Heart left ventricle (tissue), 16 donors: ENCODE data around the gene CUEDC2. TPM values are rescaled to one million over a fixed set of nuclear protein-coding genes. Genes with fewer than 3 reads are reported as not detected.

Experiments used
- ATAC-seq, 4 donors: fragments of 200-7000 bp; cut with Tn5 transposase; one replicate each; pipeline ENCODE4 v1.9.1; 2020 to 2022; ENCODE audit warnings: moderate library complexity in 4 of 4, mild to moderate bottlenecking in 3 of 4, moderate number of reproducible peaks in 1 of 4
- DNase-seq, 5 donors: peaks; one replicate each; pipeline ENCODE4 v3.0.0-alpha.2; 2020
- H3K27ac ChIP-seq, 12 donors: fragments of 200-600 bp; sonication (generic) in 4 of 12; one replicate each; pipeline versions ENCODE4 v1.5.0 to v1.8.0; 2016 to 2022; ENCODE audit warnings: mild to moderate bottlenecking in 2 of 12
- H3K27me3 ChIP-seq, 9 donors: fragments of 200-600 bp; sonication (generic) in 2 of 9; one replicate each; pipeline versions ENCODE4 v1.5.1 to v1.8.0; 2016 to 2022; ENCODE audit warnings: mild to moderate bottlenecking in 3 of 9
- H3K36me3 ChIP-seq, 9 donors: fragments of 200-600 bp; sonication (generic) in 2 of 9; one replicate each; pipeline versions ENCODE4 v1.5.0 to v1.8.0; 2018 to 2022; ENCODE audit warnings: mild to moderate bottlenecking in 2 of 9
- H3K4me1 ChIP-seq, 12 donors: fragments of 200-600 bp; sonication (generic) in 4 of 12; one replicate each; pipeline versions ENCODE4 v1.5.0 to v1.8.0; 2016 to 2022; ENCODE audit warnings: mild to moderate bottlenecking in 3 of 12
- H3K4me3 ChIP-seq, 12 donors: fragments of 200-600 bp; sonication (generic) in 4 of 12; one replicate each; pipeline versions ENCODE4 v1.5.0 to v1.8.0; 2017 to 2022; ENCODE audit warnings: mild to moderate bottlenecking in 9 of 12, moderate library complexity in 4 of 12
- H3K9me3 ChIP-seq, 12 donors: fragments of 200-600 bp; sonication (generic) in 4 of 12; one replicate each; pipeline versions ENCODE4 v1.5.0 to v1.8.0; 2016 to 2022; ENCODE audit warnings: mild to moderate bottlenecking in 1 of 12
- POLR2A ChIP-seq, 2 donors: fragments of 450-650 bp; IDR thresholded peaks; one replicate each; pipeline ENCODE4 v1.6.1; 2017; ENCODE audit warnings: antibody characterized with exemption in 2 of 2, mild to moderate bottlenecking in 2 of 2, moderate library complexity in 2 of 2
- WGBS, 4 donors: extraction: QIAGEN DNeasy Blood & Tissue Kit in 2 of 4; methylation state at CpG; one replicate each; pipeline versions ENCODE4 v1.1.5 to v1.1.7; 2013 to 2018; 5-methylcytosine and 5-hydroxymethylcytosine counted together
- intact Hi-C, 10 donors: fragments of 100-400 bp; cut with DNase I; formaldehyde crosslinking; loops; one replicate each; pipeline versions ENCODE4 v1.11.1 to v1.14.2; 2022
- polyA plus RNA-seq, 2 donors: library from polyadenylated mRNA; stranded (reverse); fragments of 200-250 nt; gene quantifications; one replicate each; pipeline ENCODE4 v1.2.3, GENCODE V29; 2013
- total RNA-seq, 9 donors: library from RNA; depleted of rRNA in 2 of 9; stranded (reverse); fragments of >200 nt in 2 of 9; fragmentation: NEBNext Ultra II Directional in 3 of 9; extraction: Animal tissue kit (Norgen Biotek cat#: 25700) in 3 of 9; gene quantifications; one replicate each; pipeline versions ENCODE4 v1.1.0 to v1.2.4, GENCODE V29; 2016 to 2023
- TF ChIP-seq, protein P1 (sequence below), 12 donors: fragments of 200-600 bp; sonication (generic) in 4 of 12; IDR thresholded peaks; one replicate each; pipeline versions ENCODE4 v1.5.0 to v1.8.0; 2018 to 2022; ENCODE audit warnings: antibody characterized with exemption in 12 of 12, mild to moderate bottlenecking in 5 of 12
- donor health status: ischemic (EF 13 %, LVEDD 7.1; RV severe dilation, severe dysfunction).
- donor health status: healthy with polysubstance abuse.
- donor health status: DM: no; HTN: yes; CAD: no.
- donor health status: DM: no; HTN: no; CAD: no.
- donor health status: ischemic (EF 25% LVEDD 6.9; RV normal size, moderate dysfunction).
- donor health status: ischemic (EF 25% LVEDD 5.7; RV mildly dilated, moderate dysfunction).
- donor health status: healthy.
- donor health status: DM: yes; HTN: yes; CAD: no.
- donor health status: ischemic (EF 35%, LVEDD 5.7; RV mildly dilated, moderate dysfunction).
- donor health status: nonischemic (EF 11% LVEDD 7.7; RV severe dilation, severe dysfunction).
- donor health status: DM: yes; HTN: yes; CAD: no.
- donor health status: PGD.
- donor health status: ischemic (EF 29% LVEDD 5.4; RV normal size, mild dysfunction).
- donor health status: nonischemic (EF 23%, LVEDD 6.1; RV moderate dilation, normal function).

The CUEDC2 gene
- total and polyA plus RNA-seq, 11 donors = 62.0 to 107 (median 79.2) TPM

DNA sequence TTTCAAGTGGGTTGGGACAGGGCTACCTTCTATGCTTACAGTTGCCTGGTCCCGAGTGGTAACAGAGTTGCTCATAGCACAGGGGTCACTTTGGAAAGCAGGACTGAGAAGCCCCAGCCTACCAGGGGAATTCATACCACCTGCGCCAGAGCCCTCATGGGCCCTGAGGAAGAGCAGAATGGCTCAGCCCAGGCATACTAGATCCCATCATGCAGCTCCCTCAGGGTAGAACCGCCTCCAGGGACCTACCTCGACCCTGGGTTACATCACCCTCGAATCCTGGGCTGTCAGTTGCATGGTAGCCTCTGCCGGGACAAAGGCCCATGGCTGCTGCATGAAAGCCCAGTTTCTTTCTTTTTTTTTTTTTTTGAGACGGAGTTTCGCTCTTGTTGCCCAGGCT lies 2.9 kb downstream of the CUEDC2 start:
- ATAC-seq (no peak), DNase-seq (no peak)
- H3K27ac ChIP-seq = no peak overlapping the region
- 85 to 90% (median 87%) methylated on average over 8 of the region's 8 CpGs for whole genome bisulfite sequencing, 4 donors
- H3K4me3 ChIP-seq = no peak overlapping the region
- H3K9me3 ChIP-seq = no peaks in the 10 kb centered on the region
- H3K36me3 ChIP-seq = peaks cover 0 to 8% (median 0%) of the 10 kb centered on the region in 9 donors
- intact Hi-C loops = no loop called here
- H3K27me3 ChIP-seq = peaks cover 0 to 2% (median 0%) of the 10 kb centered on the region in 9 donors
- TF ChIP-seq POLR2A (IDR thresholded peaks at IDR 0.05) = no peak
- TF ChIP-seq, protein P1, sequence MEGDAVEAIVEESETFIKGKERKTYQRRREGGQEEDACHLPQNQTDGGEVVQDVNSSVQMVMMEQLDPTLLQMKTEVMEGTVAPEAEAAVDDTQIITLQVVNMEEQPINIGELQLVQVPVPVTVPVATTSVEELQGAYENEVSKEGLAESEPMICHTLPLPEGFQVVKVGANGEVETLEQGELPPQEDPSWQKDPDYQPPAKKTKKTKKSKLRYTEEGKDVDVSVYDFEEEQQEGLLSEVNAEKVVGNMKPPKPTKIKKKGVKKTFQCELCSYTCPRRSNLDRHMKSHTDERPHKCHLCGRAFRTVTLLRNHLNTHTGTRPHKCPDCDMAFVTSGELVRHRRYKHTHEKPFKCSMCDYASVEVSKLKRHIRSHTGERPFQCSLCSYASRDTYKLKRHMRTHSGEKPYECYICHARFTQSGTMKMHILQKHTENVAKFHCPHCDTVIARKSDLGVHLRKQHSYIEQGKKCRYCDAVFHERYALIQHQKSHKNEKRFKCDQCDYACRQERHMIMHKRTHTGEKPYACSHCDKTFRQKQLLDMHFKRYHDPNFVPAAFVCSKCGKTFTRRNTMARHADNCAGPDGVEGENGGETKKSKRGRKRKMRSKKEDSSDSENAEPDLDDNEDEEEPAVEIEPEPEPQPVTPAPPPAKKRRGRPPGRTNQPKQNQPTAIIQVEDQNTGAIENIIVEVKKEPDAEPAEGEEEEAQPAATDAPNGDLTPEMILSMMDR (IDR thresholded peaks at IDR 0.05) = no peak
- H3K4me1 ChIP-seq = peaks cover 0 to 28% (median 10%) of the 10 kb centered on the region in 12 donors

DNA sequence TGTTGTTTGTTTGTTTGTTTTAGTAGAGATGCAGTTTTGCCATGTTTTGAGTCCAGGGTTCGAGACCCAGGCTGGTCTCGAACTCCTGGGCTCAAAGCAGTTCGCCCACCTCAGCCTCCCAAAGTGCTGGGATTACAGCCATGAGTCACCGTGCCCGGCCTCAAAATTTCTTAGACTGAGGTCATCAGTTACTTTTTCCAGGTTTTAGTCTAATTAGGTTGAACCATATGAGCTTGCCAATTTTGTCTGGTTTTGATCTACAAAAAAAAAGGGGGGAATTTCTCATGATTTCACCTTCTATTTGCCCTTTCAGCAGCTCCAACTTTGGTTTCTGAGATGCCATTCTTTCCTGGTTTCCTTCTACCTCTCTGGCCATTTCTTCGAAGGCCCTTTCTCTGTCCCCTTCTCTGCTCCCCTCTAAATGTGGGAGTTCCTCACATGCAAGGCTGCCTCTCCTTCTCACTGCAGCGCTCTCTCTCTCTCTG lies 5.5 kb downstream of the CUEDC2 start:
- ATAC-seq = no peak
- 89 to 97% (median 94%) methylated on average over 7 of the region's 7 CpGs for WGBS, 4 donors
- Histone ChIP-seq H3K36me3 (peaks cover 0 to 25% (median 13%) of the 10 kb centered on the region in 9 donors), H3K9me3 (no peaks in the 10 kb centered on the region), H3K27ac (no peak overlapping the region), H3K4me3 (no peak overlapping the region), H3K4me1 (peaks cover 2 to 28% (median 20%) of the 10 kb centered on the region in 12 donors), H3K27me3 (no peaks in the 10 kb centered on the region)
- intact Hi-C loops = no loop called here
- DNase-seq = no peak
- TF ChIP-seq, protein P1 (IDR thresholded peaks at IDR 0.05) = no peak
- no peak for TF ChIP-seq POLR2A (IDR thresholded peaks at IDR 0.05)

DNA sequence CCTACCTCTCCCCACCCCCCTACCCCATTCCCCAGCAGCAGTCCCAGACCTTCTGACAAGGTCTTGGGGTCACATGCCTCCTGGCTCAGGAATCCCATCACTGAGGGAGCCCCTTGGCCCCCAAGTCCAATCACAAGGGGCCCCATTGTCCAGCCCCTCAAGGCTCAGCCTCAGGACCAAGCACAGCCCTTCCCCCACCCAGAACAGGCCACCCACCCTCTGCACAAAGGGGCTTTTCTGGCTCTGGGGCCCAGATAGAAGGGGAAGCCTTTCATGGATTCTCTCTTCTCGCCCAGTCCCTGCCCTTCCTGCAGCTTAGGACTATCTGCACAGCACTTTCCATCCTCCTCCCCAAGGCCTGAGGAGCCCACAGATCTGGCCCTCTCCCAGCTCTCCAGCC lies 6.9 kb downstream of the CUEDC2 start:
- no peak overlapping the region for H3K4me3 ChIP-seq
- TF ChIP-seq, protein P1 (IDR thresholded peaks at IDR 0.05) = no peak
- TF ChIP-seq POLR2A (IDR thresholded peaks at IDR 0.05) = no peak
- ATAC-seq (no peak), DNase-seq (no peak)
- peaks cover 2 to 24% (median 14%) of the 10 kb centered on the region in 12 donors for H3K4me1 ChIP-seq
- H3K27me3 ChIP-seq = no peaks in the 10 kb centered on the region
- H3K36me3 ChIP-seq = peaks cover 0 to 25% (median 13%) of the 10 kb centered on the region in 9 donors
- WGBS, 4 donors = 73 to 100% (median 85%) methylated on average over 1 of the region's 1 CpG
- no peaks in the 10 kb centered on the region for H3K9me3 ChIP-seq
- intact Hi-C loops = no loop called here
- no peak overlapping the region for H3K27ac ChIP-seq

DNA sequence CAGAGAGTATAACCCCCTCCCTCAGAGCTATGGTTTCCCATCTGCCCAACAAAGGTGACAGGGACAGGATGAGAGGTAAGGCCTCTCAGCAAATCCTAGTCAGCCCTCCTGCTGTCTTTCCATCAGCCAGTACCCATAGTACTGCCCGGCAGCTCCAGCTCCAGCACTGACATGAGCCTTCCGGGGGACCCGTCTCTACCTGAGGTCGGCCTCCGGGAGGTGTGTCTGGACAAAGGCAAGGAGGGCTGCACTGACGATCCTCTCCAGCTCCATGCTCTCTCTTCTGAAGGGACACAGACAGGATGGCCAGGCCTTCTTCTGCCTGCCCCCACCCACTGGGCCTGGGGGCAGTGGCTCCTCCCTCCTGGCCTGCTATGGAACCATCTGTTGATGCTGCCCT lies 7.5 kb downstream of the CUEDC2 start:
- 79 to 93% (median 87%) methylated on average over 6 of the region's 6 CpGs for WGBS, 4 donors
- intact Hi-C loops = loop anchor here in 2 of 10 donors (5.0 kb wide), 2 partner anchors 37 to 52 kb away; no protein-coding TSS in a partner anchor

More for the DNA sequence above, 7.5 kb downstream of the CUEDC2 start:
- TF ChIP-seq, protein P1 (IDR thresholded peaks at IDR 0.05) = no peak
- TF ChIP-seq POLR2A (IDR thresholded peaks at IDR 0.05) = no peak
- Histone ChIP-seq H3K4me3 (no peak overlapping the region), H3K4me1 (peaks cover 4 to 29% (median 18%) of the 10 kb centered on the region in 12 donors), H3K9me3 (no peaks in the 10 kb centered on the region), H3K27me3 (no peaks in the 10 kb centered on the region), H3K27ac (no peak overlapping the region), H3K36me3 (peaks cover 0 to 25% (median 13%) of the 10 kb centered on the region in 9 donors)
- ATAC-seq (no peak), DNase-seq (no peak)
